GM12874 (cell line): Measurements from ENCODE around the gene EPHA5.

Source experiments
- CTCF ChIP-seq: IDR thresholded peaks from 2 replicates; pipeline ENCODE4 v1.5.1; 2011; ENCODE audit warnings: low read depth, mild to moderate bottlenecking, control low read depth, low read length, moderate library complexity; ENCODE audit not compliant: insufficient read depth

Gene EPHA5

GRCh38 chr4:65623506-65623905 is 46.8 kb downstream of the EPHA5 start:
- no peak for TF ChIP-seq CTCF

GRCh38 chr4:65617416-65617815 is 52.9 kb downstream of the EPHA5 start:
- no peak for TF ChIP-seq CTCF

- no peak for TF ChIP-seq CTCF
Observed at GRCh38 chr4:65604515-65604914, 65.8 kb downstream of the EPHA5 start.

GRCh38 chr4:65600656-65601055 is 69.6 kb downstream of the EPHA5 start:
- TF ChIP-seq CTCF: no peak

- no peak for TF ChIP-seq CTCF
Observed at GRCh38 chr4:65599340-65599739, 70.9 kb downstream of the EPHA5 start.

GRCh38 chr4:65597697-65598096 is 72.6 kb downstream of the EPHA5 start:
- no peak for TF ChIP-seq CTCF

- no peak for TF ChIP-seq CTCF
Observed at GRCh38 chr4:65592089-65592488, 78.2 kb downstream of the EPHA5 start.

GRCh38 chr4:65589921-65590320 is 80.4 kb downstream of the EPHA5 start:
- TF ChIP-seq CTCF: no peak
